ENCODE results near the gene CTCFL.

CTCFL gene, protein sequence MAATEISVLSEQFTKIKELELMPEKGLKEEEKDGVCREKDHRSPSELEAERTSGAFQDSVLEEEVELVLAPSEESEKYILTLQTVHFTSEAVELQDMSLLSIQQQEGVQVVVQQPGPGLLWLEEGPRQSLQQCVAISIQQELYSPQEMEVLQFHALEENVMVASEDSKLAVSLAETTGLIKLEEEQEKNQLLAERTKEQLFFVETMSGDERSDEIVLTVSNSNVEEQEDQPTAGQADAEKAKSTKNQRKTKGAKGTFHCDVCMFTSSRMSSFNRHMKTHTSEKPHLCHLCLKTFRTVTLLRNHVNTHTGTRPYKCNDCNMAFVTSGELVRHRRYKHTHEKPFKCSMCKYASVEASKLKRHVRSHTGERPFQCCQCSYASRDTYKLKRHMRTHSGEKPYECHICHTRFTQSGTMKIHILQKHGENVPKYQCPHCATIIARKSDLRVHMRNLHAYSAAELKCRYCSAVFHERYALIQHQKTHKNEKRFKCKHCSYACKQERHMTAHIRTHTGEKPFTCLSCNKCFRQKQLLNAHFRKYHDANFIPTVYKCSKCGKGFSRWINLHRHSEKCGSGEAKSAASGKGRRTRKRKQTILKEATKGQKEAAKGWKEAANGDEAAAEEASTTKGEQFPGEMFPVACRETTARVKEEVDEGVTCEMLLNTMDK

DNA sequence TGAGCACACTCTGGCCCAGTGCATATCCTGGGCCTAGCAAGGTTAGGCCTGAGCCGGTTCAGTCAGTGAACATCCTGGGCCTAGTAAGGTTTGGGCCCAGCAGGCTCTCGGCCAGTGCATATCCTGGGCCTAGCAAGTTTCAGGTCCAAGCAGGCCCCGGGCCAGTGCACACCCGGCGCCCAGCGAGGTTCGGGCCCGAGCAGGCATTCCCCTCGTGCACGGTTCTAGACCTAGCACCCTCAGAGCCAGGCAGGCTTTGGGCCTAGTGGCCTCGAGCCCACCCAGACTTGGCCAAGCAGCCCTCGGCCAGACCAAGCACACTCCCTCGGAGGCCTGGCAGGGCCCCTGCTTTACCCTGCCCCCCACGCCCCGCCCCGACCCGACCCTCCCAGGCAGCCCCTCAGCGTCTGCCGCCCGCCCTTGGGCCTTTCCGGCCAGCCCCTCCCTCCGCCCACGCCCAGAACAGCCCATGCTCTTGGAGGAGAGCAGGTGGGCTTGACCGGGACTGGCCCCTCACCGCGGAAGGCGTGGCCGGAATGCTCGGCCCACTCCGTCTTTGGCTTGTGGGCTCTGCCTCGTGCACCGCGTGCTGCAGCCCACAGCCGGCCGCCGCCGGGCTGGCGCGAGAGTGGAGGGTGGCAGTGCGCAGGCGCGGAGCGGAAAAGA, at the start of gene CTCFL:
TSS of gene CTCFL (minus strand) at position 630 of the 666 bp plus-strand sequence. CDS start 935 bp downstream, outside the sequence.
- no peak for DNase-seq

DNA sequence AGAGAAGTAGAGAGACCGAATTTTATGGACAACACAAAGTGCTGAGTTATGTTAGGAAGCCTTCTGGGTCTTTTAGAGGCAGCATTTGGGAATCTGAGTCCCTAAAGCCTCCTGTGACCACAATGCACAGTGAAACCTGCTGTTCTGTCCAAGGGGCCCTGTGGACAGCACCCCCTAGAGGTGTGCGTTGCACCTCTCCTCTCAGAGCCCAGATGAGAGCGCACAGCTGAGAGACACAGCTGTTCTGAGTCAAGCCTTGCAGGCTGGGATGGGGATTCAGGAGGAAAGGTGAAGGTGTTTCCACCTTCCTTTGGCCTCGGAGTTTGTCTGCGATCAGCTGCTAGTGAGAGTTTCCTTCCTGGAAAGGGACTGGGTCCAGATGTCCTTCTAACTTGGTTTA, 49.0 kb upstream of the CTCFL start:
- DNase-seq = no peak

DNA sequence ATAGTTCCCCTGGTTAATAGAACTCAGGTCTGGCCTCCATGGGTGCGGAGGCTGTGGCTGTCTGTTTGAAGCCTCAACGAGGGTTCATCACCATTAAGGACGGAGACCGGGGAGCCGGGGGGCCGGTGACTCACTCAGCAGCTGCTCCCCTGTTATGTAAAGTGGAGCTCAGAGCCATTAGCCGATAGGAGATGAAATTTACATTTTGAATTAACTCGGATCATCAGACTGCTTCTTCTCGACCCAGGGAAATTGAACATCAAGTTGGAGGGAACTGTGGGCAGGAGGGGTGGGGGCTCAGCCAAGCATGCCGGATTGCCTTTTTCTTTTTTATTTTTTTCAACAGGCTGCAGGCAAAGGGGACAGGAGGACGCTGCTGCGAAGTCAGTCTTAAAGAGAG, 48.3 kb upstream of the CTCFL start:
- no peak for DNase-seq

DNA sequence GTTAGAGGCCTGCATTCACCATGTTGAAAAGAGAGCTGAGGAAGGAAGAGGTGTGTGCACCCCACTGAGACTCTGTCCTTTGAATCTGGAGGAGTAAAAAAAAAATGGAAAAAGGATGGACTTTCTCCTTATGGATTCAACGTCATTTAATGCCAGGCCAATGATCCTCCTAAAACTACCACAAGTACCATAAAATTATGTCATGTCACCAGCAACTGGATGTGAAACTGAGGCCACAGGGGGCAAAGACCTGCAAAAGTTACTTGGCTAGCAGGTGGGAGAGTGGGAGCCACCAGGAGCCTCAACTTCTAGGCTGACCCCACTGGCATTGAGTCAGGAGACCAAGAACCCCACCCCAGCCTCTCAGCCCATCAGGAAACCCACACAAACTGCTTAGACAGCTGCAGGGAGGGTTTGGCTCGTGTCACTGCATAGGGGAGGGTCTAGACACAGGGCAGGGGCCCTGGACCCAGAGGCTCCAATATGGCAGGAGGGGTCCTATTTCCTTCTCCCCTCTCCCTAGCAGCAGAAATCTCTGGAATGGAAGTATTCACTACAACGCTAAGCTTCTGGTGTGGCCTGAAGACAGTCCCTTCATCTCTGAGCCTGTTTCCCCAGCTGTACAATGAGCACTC, 47.0 kb upstream of the CTCFL start:
- no peak for DNase-seq

DNA sequence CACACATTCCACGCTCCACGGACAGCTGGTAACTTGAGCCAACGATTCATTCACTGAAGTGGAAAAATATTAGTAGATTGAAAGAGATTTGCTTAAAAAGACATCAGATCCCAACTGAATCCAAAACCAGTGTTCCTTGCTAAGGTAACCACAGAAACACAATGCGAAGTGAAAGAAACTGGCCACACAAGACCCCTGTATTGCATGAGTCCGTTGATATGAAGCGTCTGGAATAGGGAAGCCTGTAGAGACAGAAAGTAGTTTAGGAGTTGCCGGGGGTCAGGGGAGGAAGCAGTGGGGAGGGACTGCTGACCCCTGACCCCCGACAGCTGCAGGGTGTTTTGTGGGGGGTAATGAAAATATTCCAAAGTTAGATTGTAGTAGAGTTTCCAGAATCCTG, 46.0 kb upstream of the CTCFL start:
- DNase-seq = no peak

DNA sequence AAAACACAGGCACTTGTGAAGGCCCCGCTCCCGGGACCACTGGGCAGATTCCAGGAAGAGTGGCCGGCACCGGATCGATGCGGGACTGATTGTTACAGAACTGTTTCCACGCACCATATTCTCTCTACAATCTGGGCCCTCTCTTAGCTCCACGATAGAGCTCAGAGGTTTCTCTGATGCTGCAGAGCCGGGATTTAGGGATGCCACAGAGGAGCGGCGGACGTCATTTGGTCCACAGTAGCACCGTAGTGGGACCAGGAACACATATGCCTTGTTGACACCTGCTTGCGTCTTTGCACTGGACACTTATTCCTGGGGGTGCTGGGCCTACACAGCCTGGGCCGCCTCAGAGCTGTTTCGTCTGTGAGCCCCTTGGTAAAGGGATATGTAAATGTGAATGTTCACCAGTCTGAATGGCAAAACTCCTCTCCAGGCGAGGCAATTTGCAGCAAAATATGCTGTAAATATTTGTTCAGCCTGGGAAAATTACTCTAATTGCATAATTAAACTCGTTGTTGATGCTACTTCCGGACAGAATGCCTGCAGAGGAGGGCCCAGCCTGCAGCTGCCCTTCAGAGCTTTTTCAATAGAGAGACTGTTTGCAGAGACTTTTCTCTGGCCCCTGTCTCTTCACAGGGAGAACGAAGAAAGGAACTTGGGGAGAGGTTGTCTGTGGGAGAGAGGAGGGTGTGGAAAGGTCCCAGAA, 45.4 kb upstream of the CTCFL start:
- no peak for DNase-seq

DNA sequence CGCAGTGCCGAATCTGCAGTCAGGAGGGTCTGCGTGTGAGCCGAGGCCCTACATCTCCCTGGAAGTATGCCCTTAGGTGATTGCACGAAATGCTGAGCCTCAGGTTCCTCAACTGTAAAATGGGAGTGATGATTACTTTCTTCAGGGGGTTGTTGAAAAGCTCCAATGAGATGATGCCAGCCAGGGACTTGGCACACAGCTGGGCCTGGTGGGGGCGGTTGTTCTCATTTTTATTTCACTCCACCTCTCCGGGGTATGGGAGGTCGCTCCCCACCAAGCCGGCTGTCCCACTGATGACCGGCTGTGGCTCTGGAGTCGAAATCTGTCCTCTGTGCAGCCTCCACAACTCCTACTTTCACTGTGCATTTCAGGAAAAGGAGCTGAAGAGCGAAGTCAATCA, 44.0 kb upstream of the CTCFL start:
- DNase-seq = no peak

DNA sequence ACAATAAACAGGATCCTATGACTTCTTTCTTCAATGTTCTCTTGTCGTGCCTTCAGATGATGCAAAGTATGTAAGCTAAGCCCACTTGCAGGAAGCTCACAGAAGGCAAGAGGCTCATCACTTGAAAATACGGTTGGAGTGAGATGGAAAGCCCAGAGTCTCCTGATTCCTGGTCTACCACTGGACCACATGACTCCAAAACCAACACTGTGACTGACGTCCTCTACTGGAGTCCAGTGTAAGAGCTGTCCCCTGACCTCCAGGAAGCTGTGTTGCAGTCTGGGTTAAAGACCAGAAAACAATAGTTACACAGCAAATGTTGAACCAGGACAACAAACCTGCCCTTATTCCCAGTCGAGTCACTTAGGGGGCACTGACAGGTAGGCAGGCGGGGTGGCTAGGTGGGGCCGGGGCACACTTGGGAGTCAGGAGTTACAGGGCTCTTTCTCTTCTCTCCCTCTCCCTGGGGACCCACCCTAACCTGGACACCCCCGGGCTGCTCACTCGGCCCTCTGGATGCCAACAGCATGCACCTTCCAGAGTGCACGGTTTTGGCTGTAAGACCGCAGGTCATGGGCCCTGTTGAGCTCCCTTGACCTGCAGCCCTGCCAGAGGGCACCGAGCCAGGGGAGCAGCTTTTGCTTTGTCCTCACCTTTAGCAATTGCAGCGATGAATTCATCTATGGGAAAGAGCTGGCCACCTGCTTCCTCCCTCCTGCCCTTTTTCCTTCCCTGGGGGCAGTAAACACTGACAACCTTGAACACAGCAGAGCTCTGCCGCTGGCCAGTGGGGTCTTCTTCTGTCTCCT, 43.4 kb upstream of the CTCFL start:
- no peak for DNase-seq

DNA sequence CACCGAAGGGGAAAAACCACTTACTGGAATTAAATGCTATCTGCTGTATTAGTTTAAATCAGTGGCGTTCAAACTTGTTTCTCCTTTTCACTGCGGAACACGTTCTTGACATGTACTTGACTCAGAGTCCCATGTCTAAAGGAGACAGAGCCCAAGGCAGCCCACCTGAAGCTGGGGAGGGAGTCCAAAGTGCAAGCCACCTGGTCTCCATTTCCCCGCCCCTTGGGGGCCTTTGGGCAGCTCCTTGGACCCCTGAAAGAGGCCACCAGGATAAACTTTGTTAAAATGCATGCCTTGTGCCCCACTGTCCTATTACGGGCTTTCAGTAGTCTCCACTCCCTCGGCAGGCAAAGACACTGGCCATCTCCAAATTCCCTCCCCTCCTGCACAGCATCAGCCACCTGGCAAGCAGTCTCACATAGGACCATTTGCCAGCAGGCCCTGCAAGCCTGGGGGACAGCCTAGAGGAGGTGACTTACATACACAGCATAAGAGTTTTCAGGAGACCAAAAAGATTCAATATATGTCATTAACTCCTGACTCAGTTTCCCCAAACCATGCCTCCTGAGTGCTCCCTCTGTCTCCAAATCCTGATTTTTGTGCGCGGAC, 42.6 kb upstream of the CTCFL start:
- DNase-seq = no peak

DNA sequence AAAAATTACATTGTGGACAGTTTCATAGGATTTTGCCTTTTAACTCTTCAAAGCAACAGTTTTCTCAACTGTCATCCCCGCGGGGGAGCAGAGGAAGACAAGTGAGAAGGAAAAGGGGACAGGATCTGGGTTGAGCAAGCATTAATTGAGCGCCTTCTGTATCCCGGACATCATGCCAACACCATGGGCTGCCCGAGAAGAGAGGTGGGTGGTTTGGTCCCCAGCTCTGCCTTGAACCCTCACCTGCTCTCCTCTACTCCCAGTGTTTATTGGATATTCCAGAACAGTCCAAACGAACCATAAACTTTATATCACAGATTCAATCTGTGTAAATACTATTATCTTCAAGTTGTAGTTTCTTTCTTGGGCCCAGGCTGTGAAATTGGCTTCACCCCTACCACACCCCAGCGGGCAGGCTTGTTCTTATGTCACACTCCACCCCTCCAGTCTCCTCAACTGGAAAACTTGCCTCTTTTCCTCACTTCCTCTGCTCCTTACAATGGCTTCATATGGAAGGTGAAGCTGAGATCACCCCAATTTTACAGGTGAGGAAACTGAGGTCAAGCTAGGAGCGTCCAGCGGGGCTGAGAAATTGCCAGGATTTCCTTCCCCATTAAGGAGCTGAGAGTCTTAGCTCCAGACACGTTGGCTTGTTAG, 42.0 kb upstream of the CTCFL start:
- no peak for DNase-seq

DNA sequence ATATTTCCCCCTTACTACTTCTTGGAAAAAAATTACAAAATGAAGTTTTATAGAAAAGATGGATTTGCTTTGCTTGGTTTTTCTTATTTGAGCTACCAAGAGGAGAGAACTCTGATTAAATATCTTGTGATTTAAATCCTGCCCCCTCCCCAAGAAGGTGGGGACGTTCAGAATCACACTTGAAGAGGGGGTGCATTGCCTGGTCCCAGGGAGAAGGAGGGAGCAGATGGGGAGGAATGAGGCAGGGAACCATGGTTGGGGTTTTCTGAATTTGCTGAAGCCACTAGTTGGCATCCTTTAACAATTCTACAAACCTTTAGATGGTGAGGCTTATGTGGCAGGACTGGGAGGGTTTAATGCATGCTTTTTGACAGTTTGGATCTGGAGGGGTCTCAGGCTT, 41.5 kb upstream of the CTCFL start:
- no peak for DNase-seq

DNA sequence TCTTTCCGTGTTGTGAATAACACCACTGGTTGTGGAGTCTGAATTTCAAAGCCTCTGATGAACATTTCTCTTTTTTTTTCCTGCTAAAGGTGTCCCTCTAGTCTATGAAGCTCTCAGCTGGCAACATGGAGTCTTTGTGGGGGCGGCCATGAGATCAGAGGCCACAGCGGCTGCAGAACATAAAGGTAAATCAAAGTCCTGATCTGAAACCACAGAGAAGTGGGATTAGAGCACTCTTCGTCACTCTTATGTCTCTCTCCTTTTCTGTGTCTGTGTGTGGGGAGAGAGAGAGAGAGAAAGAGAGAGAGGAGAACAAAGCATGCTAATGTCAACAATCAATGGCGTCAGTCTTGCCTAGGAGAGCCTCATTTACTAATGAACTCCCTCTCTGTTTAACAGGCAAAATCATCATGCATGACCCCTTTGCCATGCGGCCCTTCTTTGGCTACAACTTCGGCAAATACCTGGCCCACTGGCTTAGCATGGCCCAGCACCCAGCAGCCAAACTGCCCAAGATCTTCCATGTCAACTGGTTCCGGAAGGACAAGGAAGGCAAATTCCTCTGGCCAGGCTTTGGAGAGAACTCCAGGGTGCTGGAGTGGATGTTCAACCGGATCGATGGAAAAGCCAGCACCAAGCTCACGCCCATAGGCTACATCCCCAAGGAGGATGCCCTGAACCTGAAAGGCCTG, 40.2 kb upstream of the CTCFL start:
- no peak for DNase-seq

DNA sequence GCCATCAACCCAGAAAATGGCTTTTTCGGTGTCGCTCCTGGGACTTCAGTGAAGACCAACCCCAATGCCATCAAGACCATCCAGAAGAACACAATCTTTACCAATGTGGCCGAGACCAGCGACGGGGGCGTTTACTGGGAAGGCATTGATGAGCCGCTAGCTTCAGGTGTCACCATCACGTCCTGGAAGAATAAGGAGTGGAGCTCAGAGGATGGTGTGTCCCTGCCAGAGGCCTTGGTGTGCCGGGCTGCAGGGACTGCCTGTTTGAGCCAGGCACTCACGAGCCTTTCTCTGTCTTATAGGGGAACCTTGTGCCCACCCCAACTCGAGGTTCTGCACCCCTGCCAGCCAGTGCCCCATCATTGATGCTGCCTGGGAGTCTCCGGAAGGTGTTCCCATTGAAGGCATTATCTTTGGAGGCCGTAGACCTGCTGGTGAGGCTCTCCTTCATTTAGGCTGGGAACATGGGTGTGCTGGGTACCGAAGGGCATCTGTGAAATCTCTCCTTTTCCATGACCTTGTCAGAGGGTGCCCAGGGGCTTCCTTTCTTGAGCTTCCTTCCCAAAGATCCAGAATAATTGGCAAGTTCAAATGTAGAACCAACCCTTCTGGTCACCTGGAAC, 39.4 kb upstream of the CTCFL start:
- no peak for DNase-seq

DNA sequence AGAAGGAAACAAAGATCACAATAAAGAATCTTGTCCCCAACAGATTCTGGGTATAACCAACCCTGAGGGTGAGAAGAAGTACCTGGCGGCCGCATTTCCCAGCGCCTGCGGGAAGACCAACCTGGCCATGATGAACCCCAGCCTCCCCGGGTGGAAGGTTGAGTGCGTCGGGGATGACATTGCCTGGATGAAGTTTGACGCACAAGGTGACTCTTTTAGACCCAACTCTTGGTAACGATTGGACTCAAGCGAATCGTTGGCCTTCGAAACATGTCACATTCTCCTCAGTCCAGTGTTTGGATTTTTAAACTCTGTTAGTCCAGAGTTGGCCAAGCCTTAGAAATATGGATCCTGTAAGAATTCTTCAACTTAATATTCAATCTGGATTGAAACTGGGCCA, 38.6 kb upstream of the CTCFL start:
- DNase-seq = no peak

DNA sequence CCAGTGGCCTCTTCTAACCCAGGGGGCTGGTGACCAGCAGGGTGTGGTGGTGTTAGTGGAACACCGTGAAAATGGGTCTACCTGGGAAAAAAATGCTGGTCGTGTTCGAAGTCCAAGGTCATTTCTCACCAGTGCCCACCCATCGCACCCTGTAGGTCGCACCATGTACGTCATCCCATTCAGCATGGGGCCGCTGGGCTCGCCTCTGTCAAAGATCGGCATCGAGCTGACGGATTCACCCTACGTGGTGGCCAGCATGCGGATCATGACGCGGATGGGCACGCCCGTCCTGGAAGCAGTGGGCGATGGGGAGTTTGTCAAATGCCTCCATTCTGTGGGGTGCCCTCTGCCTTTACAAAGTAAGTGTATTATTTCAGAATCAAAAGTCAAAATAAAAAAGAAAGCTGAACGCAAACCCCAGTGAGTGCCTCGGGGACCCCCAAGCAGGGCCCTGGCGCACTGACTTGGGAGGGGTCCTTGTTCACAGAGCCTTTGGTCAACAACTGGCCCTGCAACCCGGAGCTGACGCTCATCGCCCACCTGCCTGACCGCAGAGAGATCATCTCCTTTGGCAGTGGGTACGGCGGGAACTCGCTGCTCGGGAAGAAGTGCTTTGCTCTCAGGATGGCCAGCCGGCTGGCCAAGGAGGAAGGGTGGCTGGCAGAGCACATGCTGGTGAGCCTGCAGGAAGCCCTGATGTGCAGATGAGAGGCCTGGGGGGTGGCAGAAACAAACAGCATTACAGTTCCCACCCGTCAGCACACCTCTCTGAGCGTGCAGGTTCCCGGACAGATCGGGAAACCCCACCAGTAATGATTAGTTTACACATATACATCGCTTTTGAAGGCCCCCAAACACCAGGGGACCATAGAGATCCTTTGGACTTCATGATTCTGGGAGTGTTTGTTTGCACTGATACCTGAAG, 37.9 kb upstream of the CTCFL start:
- DNase-seq = no peak

DNA sequence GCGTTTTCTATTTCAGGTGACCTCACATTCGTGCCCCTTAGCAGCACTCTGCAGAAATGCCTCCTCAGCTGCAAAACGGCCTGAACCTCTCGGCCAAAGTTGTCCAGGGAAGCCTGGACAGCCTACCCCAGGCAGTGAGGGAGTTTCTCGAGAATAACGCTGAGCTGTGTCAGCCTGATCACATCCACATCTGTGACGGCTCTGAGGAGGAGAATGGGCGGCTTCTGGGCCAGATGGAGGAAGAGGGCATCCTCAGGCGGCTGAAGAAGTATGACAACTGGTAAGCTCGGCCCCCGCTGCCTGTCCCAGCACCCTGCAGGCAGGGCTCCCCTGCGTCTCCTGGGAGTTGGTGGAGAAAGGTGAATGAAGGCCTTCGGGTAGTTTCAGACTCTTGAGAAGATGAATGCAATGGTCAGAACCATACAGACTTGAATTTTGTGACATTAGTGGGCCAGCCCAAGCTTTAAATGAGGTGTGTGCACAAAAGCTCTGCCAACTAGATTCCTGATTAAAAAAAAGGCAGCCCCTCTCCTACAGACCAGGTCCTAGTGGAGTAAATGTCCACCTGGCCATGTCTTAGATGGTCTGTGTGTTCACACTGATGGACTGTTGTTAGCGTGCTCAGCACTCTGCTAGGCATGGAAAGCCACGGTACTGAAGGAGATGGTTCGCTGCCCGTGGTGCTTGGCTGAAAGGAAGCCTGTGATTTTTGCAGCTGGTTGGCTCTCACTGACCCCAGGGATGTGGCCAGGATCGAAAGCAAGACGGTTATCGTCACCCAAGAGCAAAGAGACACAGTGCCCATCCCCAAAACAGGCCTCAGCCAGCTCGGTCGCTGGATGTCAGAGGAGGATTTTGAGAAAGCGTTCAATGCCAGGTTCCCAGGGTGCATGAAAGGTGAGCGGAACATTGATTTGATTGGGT, 36.7 kb upstream of the CTCFL start:
- no peak for DNase-seq

DNA sequence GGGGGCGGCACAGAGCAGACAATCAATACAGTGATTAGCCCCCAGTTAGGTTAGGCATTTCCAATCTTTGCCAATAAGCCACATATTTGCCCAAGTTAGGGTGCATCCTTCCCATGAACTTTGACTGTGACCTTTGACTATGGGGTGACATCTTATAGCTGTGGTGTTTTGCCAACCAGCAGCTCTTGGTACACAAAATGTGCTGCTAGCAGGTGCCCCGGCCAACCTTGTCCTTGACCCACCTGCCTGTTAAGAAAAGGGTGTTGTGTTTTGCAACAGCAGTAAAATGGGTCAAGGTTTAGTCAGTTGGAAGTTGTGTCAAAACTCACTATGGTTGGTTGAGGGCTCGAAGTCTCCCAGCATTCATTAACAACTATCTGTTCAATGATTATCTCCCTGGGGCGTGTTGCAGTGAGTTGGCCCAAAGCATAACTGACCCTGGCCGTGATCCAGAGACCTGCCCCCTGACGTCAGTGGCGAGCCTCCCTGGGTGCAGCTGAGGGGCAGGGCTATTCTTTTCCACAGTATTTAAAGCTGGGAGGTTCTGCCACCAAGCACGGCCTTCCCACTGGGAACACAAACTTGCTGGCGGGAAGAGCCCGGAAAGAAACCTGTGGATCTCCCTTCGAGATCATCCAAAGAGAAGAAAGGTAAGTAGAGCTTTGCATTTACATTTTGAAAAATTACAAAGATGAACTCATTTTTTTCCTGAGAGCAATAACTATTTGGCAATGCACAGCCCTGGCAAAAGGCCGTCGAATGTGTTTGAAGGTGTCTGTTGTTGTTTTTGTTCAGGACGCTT, 35.8 kb upstream of the CTCFL start, which contains the start of gene PCK1:
TSS of gene PCK1 (plus strand) at position 557 of the 802 bp plus-strand sequence. CDS start 302 bp downstream, outside the sequence.
- no peak for DNase-seq

Measured in NCI-H1048 (cell line).